ENCODE measurements around the gene GPRC5D. TPM values are rescaled to one million over a fixed set of nuclear protein-coding genes. Genes with fewer than 3 reads are reported as not detected.

The GPRC5D gene
- total and polyA plus RNA-seq, 2 experiments from 2014 or later, result 0.35 TPM; not detected in 1

DNA sequence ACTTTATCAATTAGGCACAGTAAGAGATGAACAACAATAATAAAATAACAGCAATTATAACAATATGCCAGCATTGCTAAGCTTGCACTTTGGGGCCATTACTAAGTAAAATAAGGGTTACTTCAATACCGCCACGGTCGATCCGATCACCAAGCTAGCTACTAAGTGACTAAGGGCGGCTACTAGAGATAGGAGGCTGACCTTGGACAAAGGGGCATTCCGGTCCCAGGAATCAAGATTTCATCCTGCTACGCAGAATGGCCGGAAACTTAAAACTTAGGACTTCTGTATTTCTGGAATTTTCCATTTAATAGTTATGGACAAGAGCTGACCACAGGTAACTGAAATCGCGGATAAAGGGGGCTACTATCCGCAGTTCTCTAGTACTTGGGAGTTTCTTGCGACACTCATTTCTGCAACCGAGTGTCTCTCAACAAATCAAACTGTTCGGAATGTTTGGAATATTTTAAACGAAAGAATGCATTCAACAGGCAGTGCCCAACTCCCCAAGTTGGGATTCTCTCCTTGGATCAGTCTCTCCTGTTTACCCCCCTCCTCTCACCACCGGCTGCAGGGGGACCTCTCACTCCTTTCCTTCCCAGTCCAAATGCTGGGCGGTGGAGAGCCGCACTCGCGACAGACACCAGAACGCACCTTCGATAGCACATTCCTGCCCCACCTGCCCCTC is 47.4 kb upstream of the GPRC5D start:
- H3K27me3 ChIP-seq, result peaks cover 9% of the 10 kb centered on the region
- H3K27ac ChIP-seq, result peak overlapping the region; percentile 72
- TF ChIP-seq, protein P1, sequence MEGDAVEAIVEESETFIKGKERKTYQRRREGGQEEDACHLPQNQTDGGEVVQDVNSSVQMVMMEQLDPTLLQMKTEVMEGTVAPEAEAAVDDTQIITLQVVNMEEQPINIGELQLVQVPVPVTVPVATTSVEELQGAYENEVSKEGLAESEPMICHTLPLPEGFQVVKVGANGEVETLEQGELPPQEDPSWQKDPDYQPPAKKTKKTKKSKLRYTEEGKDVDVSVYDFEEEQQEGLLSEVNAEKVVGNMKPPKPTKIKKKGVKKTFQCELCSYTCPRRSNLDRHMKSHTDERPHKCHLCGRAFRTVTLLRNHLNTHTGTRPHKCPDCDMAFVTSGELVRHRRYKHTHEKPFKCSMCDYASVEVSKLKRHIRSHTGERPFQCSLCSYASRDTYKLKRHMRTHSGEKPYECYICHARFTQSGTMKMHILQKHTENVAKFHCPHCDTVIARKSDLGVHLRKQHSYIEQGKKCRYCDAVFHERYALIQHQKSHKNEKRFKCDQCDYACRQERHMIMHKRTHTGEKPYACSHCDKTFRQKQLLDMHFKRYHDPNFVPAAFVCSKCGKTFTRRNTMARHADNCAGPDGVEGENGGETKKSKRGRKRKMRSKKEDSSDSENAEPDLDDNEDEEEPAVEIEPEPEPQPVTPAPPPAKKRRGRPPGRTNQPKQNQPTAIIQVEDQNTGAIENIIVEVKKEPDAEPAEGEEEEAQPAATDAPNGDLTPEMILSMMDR (IDR thresholded peaks at IDR 0.05; ENCODE audit: low read depth, low read length), result no peak
- H3K9me3 ChIP-seq (ENCODE audit: low read depth), result no peaks in the 10 kb centered on the region
- peak overlapping the region; percentile 69 for H3K4me3 ChIP-seq
- peak; percentile 41 to 44 for DNase-seq (ENCODE audit: low read depth in 1 of 2, low spot score in 1 of 2)
- H3K4me1 ChIP-seq (ENCODE audit: low read depth), result peaks cover 9% of the 10 kb centered on the region
- H3K36me3 ChIP-seq, result no peaks in the 10 kb centered on the region

DNA sequence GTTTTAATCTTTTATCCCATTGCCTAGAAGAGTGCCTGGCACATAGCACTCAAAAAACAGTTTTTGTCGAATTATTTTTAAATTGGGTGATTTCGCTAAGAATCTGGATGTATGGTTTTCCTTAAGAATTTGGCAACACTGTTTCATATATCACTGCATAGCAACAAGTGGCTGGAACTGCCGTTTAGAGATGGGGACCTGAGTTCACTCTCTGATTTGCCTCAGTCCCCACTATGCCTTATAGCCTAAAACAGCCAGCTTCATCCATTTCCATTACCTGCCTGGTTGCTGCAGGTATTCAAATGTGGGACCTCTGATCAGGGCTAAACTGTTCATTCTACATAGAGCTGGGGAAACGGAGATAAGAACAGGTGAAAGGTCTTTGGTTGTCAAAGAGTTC is 46.3 kb upstream of the GPRC5D start:
- Histone ChIP-seq H3K4me1 (ENCODE audit: low read depth) (peaks cover 9% of the 10 kb centered on the region), H3K27me3 (peaks cover 3% of the 10 kb centered on the region), H3K27ac (no peak overlapping the region), H3K36me3 (no peaks in the 10 kb centered on the region), H3K9me3 (ENCODE audit: low read depth) (no peaks in the 10 kb centered on the region), H3K4me3 (no peak overlapping the region)
- DNase-seq (ENCODE audit: low read depth in 1 of 2, low spot score in 1 of 2), result no peak
- TF ChIP-seq, protein P1 (IDR thresholded peaks at IDR 0.05; ENCODE audit: low read depth, low read length), result no peak

DNA sequence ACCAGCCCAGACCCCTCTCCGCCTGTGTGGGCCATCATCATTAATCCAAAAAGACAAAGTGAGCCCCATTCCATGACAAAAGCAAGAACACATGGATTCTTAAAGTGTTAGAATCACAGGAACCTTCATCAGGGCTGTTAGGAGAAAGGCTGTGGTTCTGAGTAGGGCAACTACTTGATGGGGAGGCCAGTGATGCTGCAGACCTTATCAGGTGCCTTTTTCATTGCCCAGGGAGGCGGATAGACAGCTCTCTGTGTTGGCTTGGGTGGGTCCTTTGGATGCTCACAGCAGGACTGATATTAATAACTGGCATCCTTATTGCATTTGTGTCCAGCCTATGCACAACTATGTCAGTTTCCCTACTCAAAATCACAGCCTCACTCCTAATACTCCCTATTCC is 45.8 kb upstream of the GPRC5D start:
- Histone ChIP-seq H3K27ac (no peak overlapping the region), H3K4me1 (ENCODE audit: low read depth) (peaks cover 9% of the 10 kb centered on the region), H3K9me3 (ENCODE audit: low read depth) (no peaks in the 10 kb centered on the region), H3K27me3 (no peaks in the 10 kb centered on the region), H3K4me3 (no peak overlapping the region), H3K36me3 (no peaks in the 10 kb centered on the region)
- TF ChIP-seq, protein P1 (IDR thresholded peaks at IDR 0.05; ENCODE audit: low read depth, low read length), result no peak
- no peak for DNase-seq (ENCODE audit: low read depth in 1 of 2, low spot score in 1 of 2)

DNA sequence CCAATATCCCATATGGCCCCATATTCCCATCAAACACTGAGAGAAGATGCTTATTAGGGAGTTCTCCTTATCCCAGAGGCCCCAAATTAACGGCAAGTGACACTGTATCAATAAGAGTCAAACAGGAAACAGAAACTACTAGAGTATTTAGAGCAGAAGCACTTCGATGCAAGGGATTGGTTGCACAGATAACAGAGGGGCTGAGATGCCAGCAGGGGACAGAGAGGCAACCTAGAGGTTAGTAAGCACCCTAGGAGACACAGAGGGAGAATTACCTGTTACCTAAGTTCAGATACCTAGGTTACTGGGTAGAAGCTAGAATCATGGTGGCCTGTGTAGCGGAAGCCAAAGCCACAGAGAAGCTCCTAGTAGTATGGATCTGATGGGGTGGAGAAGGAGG is 45.2 kb upstream of the GPRC5D start:
- Histone ChIP-seq H3K36me3 (no peaks in the 10 kb centered on the region), H3K27me3 (no peaks in the 10 kb centered on the region), H3K9me3 (ENCODE audit: low read depth) (no peaks in the 10 kb centered on the region), H3K27ac (no peak overlapping the region), H3K4me1 (ENCODE audit: low read depth) (peaks cover 9% of the 10 kb centered on the region), H3K4me3 (no peak overlapping the region)
- DNase-seq (ENCODE audit: low read depth in 1 of 2, low spot score in 1 of 2), result no peak
- TF ChIP-seq, protein P1 (IDR thresholded peaks at IDR 0.05; ENCODE audit: low read depth, low read length), result no peak

DNA sequence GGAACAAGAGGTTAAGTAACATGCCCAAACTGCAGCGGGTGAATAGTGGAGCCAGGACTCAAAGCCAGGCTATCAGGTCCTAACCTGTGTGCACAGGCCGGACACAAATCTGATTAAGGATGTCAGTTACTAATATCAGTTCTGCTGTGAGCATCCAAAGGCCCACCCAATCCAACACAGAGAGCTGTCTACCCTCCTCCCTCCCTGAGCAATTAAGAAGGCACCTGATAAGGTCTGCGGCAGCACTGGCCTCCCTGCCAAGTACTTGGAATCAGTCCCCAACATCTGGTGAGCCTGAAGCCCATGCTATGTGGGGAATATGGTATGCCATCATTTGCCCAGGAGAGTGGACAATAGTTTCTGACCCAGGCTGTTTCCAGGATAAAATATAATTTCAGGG is 44.2 kb upstream of the GPRC5D start:
- peaks cover 9% of the 10 kb centered on the region for H3K4me1 ChIP-seq (ENCODE audit: low read depth)
- no peak overlapping the region for H3K27ac ChIP-seq
- no peaks in the 10 kb centered on the region for H3K36me3 ChIP-seq
- no peaks in the 10 kb centered on the region for H3K27me3 ChIP-seq
- TF ChIP-seq, protein P1 (IDR thresholded peaks at IDR 0.05; ENCODE audit: low read depth, low read length), result no peak
- H3K4me3 ChIP-seq, result no peak overlapping the region
- DNase-seq (ENCODE audit: low read depth in 1 of 2, low spot score in 1 of 2), result no peak
- no peaks in the 10 kb centered on the region for H3K9me3 ChIP-seq (ENCODE audit: low read depth)
